NCI-H2227 (cell line): ENCODE results near the gene C10orf95.

Source experiments
- DNase-seq: peaks from one replicate; lab custom pipeline; 2025; ENCODE audit not compliant: unreplicated experiment; lab: John Stamatoyannopoulos, UW

Gene C10orf95

DNA sequence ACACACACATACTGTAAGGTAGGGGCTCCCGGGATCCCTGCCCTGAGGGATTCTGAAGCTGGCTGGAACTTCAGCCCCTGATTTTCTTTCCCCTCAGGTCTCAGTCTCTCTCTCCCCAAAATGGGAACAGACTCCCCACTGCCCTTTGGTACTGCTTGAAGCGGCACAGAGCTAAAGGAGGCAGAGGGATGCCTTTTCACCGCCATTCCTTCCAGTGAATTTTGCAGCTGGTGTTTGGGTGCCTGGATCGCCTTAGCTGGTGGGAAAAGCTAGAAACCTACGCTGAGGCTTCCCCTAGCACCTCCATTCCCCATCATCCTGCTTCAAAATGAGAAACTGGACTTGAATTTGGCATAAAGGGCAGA is 16.2 kb downstream of the C10orf95 start:
- no peak for DNase-seq

- DNase-seq: no peak
Observed at GRCh38 chr10:102434394-102435132, 16.8 kb downstream of the C10orf95 start.

GRCh38 chr10:102433619-102434046 is 17.7 kb downstream of the C10orf95 start:
- no peak for DNase-seq

DNA sequence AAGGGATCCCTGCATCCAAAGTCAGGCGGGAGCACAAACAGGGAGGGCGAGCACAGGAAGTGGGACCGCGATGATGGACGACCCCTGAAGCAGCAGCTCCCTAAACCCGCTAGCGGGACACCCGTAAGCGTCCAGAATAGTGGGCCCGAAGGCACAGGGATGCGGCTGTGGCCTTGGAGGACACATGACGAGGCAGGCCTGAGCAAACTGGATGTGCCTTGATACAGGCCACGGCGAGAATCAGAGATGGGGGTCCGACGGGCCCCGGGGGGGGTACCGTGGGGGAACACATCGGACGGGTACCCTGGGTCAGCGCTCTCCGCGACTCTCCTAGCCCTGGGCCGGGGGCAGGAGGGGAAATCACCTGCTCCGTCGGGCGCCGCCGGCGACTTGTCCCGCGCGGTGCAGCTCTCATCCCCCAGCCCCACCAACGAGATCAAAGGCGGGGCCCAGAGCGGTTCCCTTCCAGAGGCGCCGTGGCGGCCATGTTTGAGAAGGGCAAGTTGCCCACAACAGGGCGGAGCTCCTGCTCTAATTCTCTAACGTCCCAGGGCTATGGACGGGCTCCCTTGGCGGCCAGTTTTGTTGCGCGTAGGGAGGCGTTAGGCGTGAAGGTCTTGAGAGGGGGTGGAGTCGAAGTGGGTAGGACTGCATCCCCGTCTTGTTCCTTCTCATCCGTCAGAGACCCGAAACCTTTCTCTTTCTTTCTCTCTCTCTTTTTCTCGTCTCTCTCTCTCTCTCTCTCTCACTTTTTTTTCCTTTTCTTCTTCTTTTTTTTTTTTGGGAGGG is 19.0 kb downstream of the C10orf95 start, which contains the start of gene CUEDC2:
Gene CUEDC2 (minus strand): TSS at position 413 of the 789 bp plus-strand sequence. CDS start 7,386 bp downstream, outside the sequence.
- DNase-seq: peak; percentile 97

GRCh38 chr10:102431452-102432124 is 19.8 kb downstream of the C10orf95 start:
- no peak for DNase-seq

- no peak for DNase-seq
Observed at GRCh38 chr10:102429468-102429867, 21.9 kb downstream of the C10orf95 start.

GRCh38 chr10:102426803-102427287 is 24.5 kb downstream of the C10orf95 start:
- DNase-seq: no peak

DNA sequence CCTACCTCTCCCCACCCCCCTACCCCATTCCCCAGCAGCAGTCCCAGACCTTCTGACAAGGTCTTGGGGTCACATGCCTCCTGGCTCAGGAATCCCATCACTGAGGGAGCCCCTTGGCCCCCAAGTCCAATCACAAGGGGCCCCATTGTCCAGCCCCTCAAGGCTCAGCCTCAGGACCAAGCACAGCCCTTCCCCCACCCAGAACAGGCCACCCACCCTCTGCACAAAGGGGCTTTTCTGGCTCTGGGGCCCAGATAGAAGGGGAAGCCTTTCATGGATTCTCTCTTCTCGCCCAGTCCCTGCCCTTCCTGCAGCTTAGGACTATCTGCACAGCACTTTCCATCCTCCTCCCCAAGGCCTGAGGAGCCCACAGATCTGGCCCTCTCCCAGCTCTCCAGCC is 25.9 kb downstream of the C10orf95 start:
- no peak for DNase-seq

DNA sequence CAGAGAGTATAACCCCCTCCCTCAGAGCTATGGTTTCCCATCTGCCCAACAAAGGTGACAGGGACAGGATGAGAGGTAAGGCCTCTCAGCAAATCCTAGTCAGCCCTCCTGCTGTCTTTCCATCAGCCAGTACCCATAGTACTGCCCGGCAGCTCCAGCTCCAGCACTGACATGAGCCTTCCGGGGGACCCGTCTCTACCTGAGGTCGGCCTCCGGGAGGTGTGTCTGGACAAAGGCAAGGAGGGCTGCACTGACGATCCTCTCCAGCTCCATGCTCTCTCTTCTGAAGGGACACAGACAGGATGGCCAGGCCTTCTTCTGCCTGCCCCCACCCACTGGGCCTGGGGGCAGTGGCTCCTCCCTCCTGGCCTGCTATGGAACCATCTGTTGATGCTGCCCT is 26.4 kb downstream of the C10orf95 start:
- no peak for DNase-seq

DNA sequence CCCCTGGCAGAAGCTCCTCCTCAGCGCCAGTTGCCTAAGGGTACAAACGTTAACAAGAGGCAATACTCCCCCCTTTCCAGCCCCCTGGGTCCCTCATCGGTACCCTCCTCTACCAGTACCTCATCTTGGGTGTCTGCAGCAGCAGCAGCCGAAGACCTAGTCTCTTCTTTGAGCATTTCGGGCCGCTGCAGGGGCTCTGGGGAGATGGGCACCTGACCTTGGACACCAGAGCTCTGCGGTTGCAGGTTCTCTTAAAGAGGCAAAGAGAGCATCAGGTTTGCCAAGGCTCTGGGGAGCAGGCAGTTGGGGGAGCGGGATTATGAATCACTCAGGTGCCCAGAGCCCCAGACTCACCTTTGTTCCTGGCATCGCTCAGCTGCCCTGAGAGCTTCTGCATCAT is 27.2 kb downstream of the C10orf95 start:
- DNase-seq: no peak

- no peak for DNase-seq
Observed at GRCh38 chr10:102423372-102423968, 27.9 kb downstream of the C10orf95 start.

- DNase-seq: peak; percentile 71
Observed at GRCh38 chr10:102422545-102423129, 28.7 kb downstream of the C10orf95 start.

- DNase-seq: no peak
Observed at GRCh38 chr10:102421757-102422512, 29.4 kb downstream of the C10orf95 start.

DNA sequence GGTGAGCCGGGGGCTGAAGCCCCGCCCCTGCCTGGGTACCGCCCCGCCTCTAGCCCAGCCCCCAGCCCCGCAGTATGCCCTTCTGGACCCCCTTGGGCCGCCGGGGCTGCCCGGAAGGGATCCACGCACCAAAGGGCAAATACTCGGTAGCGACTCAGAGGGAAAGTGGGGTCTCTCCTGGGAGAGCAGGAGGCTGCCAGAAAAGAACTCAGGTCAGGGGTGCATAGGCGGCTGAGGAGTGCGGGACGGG is 29.9 kb downstream of the C10orf95 start:
- no peak for DNase-seq

- peak; percentile 97 for DNase-seq
Observed at GRCh38 chr10:102420714-102421506, 30.4 kb downstream of the C10orf95 start, which contains the start of gene FBXL15. FBXL15 (plus strand) TSS chr10:102420836; CDS start chr10:102421130, 294 bp downstream.

DNA sequence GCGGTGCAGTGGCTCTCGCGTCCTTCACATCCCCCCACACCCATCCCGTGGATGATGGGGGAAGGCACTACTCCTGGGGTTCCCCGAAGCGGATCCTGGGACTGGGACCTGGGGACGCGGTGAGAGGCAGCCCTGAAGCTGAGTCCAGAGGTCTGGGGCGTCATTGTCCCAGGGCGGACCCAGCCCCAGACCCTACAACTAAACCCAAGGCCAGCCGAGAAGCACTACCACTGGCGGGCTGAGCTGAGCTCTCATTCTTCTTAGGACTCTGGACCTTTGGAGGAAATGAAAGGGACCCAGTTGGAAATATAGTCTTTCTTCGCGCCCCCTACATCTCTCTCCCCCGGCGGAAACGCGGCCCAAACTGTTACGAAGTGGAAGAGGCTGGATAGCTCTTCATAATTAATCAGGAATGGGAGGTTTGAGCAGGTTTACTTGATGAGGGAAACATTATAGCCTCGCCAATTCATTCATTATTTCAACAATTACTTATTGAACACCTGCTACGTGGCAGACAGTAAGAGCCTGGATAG is 31.1 kb downstream of the C10orf95 start:
- DNase-seq: no peak

DNA sequence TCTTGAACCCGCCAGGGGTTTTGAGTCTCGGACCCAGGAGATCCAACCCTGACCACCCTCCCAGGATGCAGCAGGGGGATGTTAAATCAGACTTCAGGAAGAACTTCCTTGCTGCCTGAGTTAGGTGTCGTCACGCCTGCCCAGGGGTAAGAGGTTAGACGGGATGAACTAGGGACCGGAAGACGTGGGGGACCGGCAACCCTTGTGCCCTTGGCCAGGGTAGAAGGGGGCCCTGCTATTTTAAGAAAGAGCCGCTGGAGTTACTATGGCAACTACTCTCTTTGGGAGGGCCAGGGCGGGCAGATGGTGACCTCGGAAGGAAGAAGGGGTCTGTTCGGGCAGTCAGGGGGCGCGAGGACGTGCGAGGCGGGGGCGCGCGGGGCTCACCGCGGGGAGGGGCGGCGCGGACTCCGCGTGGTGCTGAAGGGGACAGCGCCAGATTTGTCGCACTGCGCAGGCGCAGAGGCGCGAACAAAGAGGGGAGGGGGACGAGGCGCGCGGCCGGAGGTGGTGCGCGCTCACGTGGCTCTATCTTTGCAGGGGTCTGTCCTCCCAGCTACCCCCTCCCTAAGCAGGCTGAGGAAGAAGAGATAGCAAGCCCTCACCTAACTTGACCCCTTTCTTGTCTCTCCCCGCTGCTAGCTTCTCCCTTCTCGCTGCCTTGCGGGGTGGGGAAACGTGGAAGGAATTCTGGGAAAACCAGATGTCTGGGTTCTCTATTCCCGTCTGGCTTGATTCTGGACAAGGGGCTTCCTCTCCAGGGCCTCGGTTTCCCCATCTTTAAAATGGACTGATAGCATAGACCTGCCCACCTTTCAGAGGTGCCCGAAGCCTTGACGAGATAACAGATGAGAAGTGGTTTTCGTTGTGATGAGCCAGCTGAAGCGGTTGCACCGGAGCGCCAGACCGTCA is 31.8 kb downstream of the C10orf95 start:
- DNase-seq: peak; percentile 88

DNA sequence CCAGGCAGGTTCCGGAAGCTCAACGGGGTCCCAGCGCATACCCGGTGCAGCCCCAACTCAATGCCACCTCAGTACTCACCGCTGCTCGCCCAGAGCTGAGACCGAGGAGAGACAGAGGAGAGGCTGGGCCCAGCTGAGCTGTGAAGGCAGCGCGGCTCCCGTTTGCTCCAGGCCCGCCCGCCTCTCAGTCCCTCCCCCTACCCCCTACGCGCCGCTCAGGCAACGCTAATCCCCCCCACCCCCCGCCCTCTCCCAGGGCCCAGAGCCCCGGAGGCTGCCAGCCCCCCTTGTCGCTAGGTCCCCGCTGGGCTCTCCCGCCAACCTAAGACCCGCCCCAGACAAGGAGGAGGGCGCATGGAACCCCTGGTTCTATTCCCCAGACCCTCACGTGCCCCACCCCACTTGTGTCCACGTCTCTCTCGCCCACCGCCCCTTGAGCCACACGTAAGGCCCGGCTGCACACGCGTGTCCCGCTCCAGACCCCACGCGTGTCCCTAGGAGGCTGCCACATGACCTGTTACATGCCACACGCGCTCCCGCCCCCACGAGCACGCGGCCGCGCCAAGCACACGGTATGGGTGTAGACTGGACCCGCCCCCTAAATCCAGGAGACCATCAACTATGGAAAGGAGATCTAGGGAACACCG is 32.6 kb downstream of the C10orf95 start, which contains the start of gene PSD:
Gene PSD (minus strand): TSS at position 164 of the 647 bp plus-strand sequence. CDS start 1,747 bp downstream, outside the sequence.
- DNase-seq: peak; percentile 83
